ENCODE results near the gene NFATC1.

NFATC1 gene

DNA sequence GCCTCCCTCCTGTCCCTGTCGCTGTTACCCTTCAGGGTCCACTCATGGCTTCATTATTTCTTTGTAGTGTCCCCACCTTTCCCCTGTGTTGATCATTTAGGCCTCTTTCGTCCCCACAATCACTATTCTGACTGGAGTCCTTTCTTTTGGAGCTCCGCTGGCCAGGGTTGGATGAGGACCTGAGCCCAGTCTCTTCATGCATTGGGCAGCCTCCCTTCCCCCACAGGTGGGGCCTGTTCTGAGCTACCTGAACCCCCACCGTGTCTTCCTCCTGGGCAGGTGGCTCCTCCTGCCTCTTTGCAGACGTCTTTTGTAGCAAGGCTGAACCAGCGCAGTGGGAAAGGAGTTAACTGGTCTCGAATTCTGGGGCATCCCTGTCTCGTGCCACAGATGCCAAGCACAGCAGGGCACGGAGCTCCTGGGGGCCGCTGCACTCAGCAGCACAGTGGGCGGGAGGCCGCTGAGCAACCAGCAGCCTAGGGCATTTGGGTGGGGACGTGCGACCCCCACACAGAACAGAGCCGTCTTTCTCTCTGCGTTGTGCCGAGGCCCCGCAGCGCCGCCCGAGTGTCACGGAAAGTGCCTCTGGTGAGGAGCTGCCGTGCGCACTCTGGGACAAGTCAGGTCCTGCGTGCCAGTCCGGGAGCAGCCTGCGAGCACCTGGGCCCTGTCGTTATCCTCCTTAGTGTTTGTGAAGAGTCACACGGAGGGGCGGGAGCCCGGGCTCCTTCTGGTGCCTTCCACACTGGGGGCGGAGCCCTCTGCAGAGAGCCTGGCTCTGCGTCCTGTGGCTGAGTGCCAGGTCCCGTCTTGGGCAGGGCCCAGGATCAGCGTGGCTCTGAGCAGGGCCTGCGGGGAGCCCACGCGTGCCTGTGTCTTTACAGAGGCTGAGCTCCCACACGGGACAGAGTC lies 130.1 kb downstream of the NFATC1 start:
- DNase-seq (ENCODE audit: low read depth) = peak; percentile 13
- H3K4me3 ChIP-seq (ENCODE audit: low read depth, low read length) = no peak overlapping the region

GRCh38 chr18:79526468-79527460 lies 131.0 kb downstream of the NFATC1 start:
- DNase-seq (ENCODE audit: low read depth) = no peak
- H3K4me3 ChIP-seq (ENCODE audit: low read depth, low read length) = no peak overlapping the region
- no peak for TF ChIP-seq CTCF (IDR thresholded peaks at IDR 0.05; ENCODE audit: control insufficient read depth, extremely low read depth, insufficient read depth)

More for the DNA sequence above, 130.1 kb downstream of the NFATC1 start:
- TF ChIP-seq CTCF (IDR thresholded peaks at IDR 0.05; ENCODE audit: control insufficient read depth, extremely low read depth, insufficient read depth) = no peak

DNA sequence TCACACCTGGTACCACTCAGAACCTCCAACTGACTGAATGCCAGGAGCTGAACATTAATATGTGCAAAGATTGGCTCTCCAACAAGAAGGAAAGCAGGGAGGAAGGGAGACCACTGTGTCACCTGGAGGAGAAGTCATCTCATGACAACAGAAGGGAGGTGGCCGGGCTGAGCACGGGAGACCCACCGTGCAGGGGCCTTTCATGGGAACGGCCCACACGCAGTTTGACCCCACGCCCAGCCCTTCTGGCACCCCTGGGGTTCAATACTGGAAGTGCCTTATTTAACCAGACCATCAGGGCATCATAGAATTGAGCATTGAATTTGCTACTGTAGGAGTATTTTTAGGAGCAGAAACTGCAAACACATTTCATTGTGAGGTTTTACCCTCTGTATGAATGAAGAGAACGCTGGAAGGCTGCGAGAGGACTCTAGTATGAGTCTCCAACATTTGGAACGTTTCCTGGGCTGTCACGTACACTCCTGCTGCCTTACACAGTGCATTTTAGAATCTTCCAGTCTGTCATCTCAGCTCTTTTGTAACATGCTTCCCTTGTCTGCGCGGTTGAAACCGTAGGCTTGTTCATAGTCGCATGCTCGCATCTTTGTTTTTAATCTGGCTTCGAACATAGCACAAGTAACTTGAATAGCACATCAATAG lies 132.1 kb downstream of the NFATC1 start:
- no peak for DNase-seq (ENCODE audit: low read depth)
- no peak overlapping the region for H3K4me3 ChIP-seq (ENCODE audit: low read depth, low read length)
- no peak for TF ChIP-seq CTCF (IDR thresholded peaks at IDR 0.05; ENCODE audit: control insufficient read depth, extremely low read depth, insufficient read depth)

DNA sequence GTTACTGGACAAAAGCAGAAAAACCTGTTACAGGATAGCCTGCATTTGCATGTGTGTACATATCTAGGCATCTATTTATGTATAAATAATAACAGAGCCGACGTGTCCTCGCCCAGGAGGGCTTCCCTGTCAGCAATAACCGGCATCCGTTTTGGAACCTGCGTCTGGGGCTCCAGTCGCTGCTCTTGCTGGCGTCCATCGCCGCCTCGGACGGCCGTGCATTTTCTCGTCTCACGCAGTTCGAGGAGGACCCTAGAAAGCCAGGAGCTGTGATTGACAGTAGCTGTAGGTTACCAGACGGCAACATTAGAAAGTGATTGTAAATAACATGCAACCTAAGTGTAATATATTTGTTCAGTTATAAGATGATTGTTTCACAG lies 132.6 kb downstream of the NFATC1 start:
- no peak for TF ChIP-seq CTCF (IDR thresholded peaks at IDR 0.05; ENCODE audit: control insufficient read depth, extremely low read depth, insufficient read depth)
- peak; percentile 40 for DNase-seq (ENCODE audit: low read depth)

DNA sequence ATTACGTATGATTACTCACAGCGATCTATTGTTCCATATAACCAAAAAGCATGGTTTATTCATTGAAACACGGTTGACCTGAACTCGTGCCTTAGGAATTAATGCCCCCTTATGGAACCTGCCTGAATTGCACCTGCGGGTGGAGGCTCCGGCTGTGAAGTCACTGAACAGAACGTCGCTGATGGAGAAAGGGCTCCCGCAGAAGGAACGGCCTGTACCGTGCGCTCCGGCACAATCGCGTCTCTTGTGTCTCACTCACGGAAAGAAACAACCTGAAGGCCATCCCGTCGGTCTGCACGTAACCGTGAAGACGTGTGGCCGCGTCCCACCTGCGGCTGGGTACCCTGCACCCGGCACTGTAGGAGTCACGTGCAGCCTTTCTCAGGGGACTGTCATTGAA lies 133.1 kb downstream of the NFATC1 start:
- TF ChIP-seq CTCF (IDR thresholded peaks at IDR 0.05; ENCODE audit: control insufficient read depth, extremely low read depth, insufficient read depth) = peak; percentile 93
- peak; percentile 30 for DNase-seq (ENCODE audit: low read depth)
- no peak overlapping the region for H3K4me3 ChIP-seq (ENCODE audit: low read depth, low read length)

More for the DNA sequence above, 132.6 kb downstream of the NFATC1 start:
- H3K4me3 ChIP-seq (ENCODE audit: low read depth, low read length) = no peak overlapping the region

DNA sequence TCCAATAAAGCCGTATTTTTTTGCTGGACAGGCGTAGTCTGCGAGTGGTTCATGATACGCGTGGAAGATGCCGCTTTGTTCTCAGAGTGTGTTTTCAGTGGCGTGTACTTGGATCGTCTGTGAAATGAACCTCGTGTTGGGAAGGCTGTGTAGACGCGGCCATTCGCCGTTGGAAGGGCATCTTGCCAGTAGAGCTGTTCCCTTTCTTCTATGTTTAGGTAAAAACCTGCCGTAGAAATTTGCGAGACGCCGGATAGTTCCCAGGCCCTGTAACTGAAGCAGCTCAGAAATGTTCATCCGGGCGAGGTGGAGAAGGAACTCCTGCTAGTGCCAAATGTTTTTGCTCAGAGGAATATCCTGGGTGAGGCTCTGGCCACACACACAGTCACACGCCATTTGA lies 133.6 kb downstream of the NFATC1 start:
- TF ChIP-seq CTCF (IDR thresholded peaks at IDR 0.05; ENCODE audit: control insufficient read depth, extremely low read depth, insufficient read depth) = no peak
- no peak overlapping the region for H3K4me3 ChIP-seq (ENCODE audit: low read depth, low read length)
- DNase-seq (ENCODE audit: low read depth) = no peak
